ENCODE data around the gene ZNF189.
A peak's percentile ranks its signal among the peaks of the same experiment; 100 is the strongest.

ZNF189 gene

DNA sequence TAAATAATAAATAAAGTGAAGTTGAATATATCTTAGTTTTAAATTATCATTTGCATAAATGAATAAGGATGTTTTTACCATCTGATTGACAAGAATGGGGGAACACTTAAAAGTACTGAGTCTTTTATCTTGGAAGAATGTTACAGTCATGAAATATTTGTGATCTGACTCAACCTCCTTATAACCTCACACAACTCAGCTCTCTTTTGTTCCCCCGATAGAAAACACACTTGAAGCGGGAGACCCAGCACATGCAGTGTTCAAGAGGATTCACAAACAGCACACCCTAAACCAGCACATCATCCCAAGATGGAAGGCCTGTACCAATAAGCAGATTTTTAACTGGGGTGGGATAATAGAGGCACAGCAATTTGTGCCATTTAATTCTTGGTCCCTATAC is 29.4 kb upstream of the ZNF189 start:
- DNase-seq (ENCODE audit: low read depth): peak; percentile 30
- TF ChIP-seq, protein P1, sequence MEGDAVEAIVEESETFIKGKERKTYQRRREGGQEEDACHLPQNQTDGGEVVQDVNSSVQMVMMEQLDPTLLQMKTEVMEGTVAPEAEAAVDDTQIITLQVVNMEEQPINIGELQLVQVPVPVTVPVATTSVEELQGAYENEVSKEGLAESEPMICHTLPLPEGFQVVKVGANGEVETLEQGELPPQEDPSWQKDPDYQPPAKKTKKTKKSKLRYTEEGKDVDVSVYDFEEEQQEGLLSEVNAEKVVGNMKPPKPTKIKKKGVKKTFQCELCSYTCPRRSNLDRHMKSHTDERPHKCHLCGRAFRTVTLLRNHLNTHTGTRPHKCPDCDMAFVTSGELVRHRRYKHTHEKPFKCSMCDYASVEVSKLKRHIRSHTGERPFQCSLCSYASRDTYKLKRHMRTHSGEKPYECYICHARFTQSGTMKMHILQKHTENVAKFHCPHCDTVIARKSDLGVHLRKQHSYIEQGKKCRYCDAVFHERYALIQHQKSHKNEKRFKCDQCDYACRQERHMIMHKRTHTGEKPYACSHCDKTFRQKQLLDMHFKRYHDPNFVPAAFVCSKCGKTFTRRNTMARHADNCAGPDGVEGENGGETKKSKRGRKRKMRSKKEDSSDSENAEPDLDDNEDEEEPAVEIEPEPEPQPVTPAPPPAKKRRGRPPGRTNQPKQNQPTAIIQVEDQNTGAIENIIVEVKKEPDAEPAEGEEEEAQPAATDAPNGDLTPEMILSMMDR (conservative IDR thresholded peaks at IDR 0.05; ENCODE audit: control insufficient read depth, insufficient read depth, low read depth, low read length): no peak
- H3K4me3 ChIP-seq (ENCODE audit: control insufficient read depth, low read depth, low read length): no peak overlapping the region

DNA sequence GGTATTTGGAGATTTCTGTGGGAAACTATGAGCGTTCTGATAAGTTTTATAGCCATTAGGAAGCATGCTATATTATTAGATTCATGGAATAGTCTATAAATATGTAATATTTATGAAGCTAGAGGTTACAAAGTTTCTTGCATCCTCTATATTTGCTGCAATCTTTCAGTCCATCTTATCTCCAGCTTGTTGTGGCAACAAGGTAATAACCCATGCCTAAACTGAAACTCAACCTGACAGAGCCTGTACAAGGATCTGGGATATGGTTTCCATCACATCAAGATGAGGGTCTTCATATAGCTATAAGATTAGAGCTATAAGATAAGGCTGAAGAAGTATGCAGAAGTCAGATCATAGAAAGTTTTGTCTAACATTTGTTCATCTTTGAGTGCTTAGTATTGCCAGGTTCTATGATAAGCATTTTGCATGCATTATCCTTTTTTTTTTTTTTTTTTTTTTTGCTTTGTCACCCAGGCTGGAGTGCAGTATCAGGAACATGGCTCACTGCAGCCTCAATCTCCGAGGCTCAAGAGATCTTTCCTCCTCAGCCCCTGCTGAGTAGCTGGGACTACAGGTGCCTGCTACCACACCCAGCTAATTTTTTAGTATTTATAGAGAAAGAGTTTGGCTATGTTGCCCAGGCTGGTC is 28.6 kb upstream of the ZNF189 start:
- no peak overlapping the region for H3K4me3 ChIP-seq (ENCODE audit: control insufficient read depth, low read depth, low read length)
- TF ChIP-seq, protein P1 (conservative IDR thresholded peaks at IDR 0.05; ENCODE audit: control insufficient read depth, insufficient read depth, low read depth, low read length): no peak
- no peak for DNase-seq (ENCODE audit: low read depth)

DNA sequence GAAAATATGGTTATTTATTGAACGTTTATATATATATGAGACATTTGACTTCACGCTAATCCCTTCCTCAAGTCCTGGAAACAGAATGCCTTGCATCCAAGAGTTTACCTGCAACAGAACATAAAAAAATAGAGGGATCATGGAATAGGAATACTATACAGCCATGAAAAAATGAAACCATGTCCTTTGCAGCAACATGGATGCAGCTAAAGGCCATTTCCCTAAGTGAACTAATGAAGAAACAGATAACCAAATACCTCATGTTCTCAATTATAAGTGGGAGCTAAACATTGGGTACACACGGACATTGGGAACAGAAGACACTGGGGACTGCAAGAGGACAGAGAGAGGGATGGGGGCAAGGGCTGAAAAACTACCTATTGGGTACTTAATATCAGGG is 26.8 kb upstream of the ZNF189 start:
- TF ChIP-seq, protein P1 (conservative IDR thresholded peaks at IDR 0.05; ENCODE audit: control insufficient read depth, insufficient read depth, low read depth, low read length): no peak
- DNase-seq (ENCODE audit: low read depth): no peak
- H3K4me3 ChIP-seq (ENCODE audit: control insufficient read depth, low read depth, low read length): no peak overlapping the region

DNA sequence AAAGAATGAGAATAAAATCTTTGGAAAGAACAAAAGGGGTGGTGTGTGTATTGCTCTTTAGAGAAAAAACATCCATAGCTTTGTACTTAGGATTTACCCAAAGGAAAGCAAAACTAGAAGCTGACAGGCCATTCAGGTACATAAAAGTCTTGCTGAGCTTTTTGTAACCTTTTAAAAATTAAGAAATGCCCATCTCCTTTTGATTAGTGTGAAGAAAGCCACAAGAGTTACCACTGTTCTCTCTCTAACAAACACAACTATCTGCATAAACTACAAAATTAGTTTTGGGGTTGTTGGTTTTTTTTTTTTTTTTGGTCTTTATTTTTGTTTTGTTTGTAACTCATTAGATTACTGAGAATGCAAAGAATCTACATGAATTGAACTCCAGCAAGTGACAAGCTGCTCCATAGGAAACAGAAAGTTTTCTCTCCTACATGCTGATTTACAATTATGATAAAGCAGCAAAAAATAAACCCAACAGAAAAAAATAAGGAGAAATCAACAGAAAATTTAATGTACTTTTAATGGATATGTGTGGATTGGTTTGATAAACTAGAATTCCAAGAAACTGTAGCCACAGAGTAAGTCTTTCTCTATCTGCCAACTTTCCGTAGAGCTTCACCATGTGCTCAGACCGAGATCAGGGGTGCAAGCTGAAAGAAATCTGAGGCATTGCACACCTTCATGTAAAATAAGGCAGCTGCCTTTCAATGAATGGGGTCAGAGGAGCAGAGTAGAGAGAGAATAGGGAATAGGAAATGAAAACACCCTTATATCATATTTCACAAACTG is 26.1 kb upstream of the ZNF189 start:
- DNase-seq (ENCODE audit: low read depth): no peak
- H3K4me3 ChIP-seq (ENCODE audit: control insufficient read depth, low read depth, low read length): no peak overlapping the region
- TF ChIP-seq, protein P1 (conservative IDR thresholded peaks at IDR 0.05; ENCODE audit: control insufficient read depth, insufficient read depth, low read depth, low read length): no peak

DNA sequence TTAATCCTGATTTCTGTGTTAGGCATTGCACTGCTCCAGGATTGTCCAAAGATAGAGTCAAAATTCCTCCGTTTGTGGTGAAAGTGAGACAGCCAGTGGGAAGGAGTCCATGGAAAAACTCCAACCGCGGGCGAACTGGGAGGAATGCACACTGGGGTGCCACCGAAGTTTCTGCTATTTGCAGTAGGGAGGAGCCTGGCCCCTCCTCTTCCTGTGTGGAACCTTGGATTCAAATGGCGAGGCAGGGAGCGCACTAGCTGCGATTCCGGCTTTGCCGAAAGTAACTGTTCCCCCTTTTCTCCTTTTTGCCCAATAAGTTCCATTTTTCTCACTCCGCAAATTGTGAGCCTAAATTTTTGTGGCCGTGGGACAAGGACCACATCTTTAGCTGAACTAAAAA is 23.1 kb upstream of the ZNF189 start:
- H3K4me3 ChIP-seq (ENCODE audit: control insufficient read depth, low read depth, low read length): peak overlapping the region; percentile 48
- TF ChIP-seq, protein P1 (conservative IDR thresholded peaks at IDR 0.05; ENCODE audit: control insufficient read depth, insufficient read depth, low read depth, low read length): no peak
- peak; percentile 40 for DNase-seq (ENCODE audit: low read depth)

DNA sequence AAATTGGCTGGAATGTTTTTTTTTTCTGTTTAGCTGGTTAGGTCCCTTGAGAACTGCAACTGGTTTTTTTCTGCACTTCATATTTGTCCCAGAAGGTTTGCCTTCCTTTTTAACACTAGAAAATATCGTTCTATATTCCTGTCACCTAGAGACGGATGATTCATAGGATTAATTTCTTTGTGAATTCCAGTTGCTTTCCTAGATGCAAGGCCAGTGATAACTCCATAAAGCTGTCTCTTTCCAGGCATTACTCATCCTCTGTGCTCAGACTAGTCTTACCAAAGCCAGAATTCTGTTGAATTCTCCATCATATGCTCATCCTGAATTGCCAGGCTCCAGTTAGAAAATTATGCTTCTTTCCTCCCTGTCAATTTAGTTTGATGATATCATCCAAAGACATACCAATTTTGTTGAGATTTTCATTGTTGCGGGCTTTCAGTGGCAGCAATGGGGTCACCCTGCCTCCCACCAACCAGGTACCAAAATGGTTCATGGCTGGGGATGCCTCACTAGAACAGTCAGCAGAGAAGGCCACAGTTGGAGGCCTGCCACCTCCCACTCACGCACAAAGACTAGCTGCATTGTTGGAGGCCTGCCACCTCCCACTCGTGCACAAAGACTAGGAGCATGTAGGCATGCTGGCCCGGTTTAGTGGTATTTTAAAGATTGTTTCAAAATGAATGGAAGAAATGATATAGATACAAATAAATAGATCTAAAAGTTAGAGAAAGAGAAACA is 22.4 kb upstream of the ZNF189 start:
- DNase-seq (ENCODE audit: low read depth): peak; percentile 92
- peak overlapping the region; percentile 48 for H3K4me3 ChIP-seq (ENCODE audit: control insufficient read depth, low read depth, low read length)
- TF ChIP-seq, protein P1 (conservative IDR thresholded peaks at IDR 0.05; ENCODE audit: control insufficient read depth, insufficient read depth, low read depth, low read length): no peak

All from fibroblast of mammary gland (primary cell).